Epithelial cell of esophagus (primary cell): ENCODE measurements around the gene CBFA2T2.
"Not testable (repeated sequence)": the region's sequence is repeated elsewhere in the genome, so short reads cannot be mapped to it uniquely, and the experiment has no call there.

Experiments used
- DNase-seq: peaks from one replicate; pipeline ENCODE4 v3.0.0; 2010; ENCODE audit warnings: low read depth
- H3K4me3 ChIP-seq: 2 replicates; pipeline ENCODE4 v1.5.1; 2011; ENCODE audit warnings: mild to moderate bottlenecking, low read length, control low read depth
- CTCF ChIP-seq: IDR thresholded peaks from 2 replicates; pipeline ENCODE4 v1.5.1; 2011; ENCODE audit warnings: low read depth, mild to moderate bottlenecking, low read length, control low read depth, inconsistent platforms; ENCODE audit not compliant: insufficient read depth; ENCODE audit errors: missing control alignments

Gene CBFA2T2

GRCh38 chr20:33569802-33570391 lies 80.0 kb downstream of the CBFA2T2 start:
- H3K4me3 ChIP-seq = no peak overlapping the region
- TF ChIP-seq CTCF = no peak
- peak; percentile 95 for DNase-seq

- TF ChIP-seq CTCF = no peak
- no peak for DNase-seq
- H3K4me3 ChIP-seq = no peak overlapping the region
These were observed 80.8 kb downstream of the CBFA2T2 start for GRCh38 chr20:33570743-33571142.

DNA sequence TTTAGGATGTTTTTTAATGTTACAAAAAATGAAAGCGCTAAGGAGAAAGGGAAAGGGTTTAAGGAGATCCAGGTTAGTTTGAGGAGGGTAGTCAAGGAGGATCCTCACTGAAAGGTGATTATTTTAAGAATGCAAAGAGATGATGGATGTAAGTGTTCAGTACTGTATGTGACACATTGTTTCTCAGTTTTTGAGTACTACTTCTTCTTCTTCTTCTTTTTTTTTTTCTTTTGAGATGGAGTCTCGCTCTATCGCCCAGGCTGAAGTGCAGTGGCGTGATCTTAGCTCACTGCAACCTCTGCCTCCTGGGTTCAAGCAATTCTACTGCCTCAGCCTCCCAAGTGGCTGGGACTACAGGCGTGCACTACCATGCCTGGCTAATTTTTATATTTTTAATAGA lies 83.4 kb downstream of the CBFA2T2 start:
- DNase-seq, H3K4me3 ChIP-seq: not testable (repeated sequence)

DNA sequence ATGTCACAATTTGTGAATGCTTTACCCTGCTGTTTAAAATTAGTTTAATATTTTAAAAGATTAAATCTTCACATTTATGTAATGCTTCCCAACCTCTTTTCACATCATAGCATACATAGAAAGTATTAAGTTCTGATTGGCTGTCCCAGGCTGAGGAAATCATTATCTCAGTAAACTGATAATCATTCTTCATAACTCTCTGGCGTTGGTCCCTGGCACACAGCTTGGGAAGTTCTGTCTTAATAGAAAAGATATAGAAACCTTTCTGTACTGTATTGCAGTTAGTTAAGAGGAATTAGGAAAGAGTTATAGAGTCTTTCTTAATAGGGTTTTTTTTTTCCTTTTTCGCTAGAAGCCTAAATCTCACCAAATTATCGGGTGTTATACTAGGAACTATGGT lies 85.4 kb downstream of the CBFA2T2 start:
- H3K4me3 ChIP-seq = no peak overlapping the region
- TF ChIP-seq CTCF = no peak
- no peak for DNase-seq

DNA sequence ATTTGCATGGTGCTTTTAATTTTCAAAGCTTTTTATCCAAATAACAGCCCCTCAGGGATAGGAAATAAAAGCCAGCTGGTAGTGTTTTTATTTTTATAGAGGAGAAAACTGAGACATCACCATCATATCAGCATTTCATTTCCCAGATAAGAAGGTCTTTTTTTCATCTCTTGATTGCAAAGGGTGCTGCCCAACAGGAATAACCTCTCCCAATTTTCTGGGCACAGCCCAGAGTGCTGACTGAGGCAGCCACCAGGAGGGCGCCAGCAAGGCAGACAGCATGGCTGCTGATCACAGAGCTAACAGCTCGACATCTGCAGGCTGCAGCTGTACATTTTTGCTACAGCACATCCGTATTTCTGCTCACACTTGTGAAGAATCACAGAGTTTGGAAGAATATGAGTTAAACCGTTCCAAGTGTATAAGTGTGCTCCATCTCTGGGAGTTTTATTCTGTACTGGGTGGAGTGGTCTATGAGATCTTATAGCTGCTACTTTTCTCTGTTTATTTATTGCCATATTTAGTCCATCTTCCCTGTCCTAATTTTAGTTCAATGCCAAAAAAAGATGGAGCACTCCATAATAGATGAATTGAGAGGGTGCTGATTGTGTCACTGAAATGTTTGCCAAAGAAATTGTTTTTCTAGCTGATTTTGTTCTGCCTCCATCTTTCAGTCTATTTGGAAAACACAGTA lies 86.7 kb downstream of the CBFA2T2 start:
- peak; percentile 39 for TF ChIP-seq CTCF
- DNase-seq = peak; percentile 18
- no peak overlapping the region for H3K4me3 ChIP-seq

DNA sequence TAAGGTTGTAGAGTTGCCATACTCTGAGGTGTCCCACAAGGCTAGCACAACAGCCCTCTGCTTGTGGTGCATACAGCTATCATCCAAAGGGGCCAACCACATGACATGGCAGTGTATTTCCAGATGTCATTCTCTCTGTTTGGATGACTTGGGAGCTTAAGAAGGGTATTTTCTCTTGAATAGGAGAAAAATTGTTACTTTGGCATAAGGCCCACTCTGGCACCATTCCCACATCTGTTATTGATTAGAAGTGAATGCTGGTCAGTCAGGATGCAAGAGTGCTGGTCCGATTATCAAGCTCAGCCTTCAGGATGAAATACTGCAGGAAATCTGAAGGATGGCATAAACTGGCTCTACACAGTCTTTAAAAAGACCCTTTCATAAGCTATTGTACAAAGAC lies 88.6 kb downstream of the CBFA2T2 start:
- DNase-seq = no peak
- no peak for TF ChIP-seq CTCF
- H3K4me3 ChIP-seq = no peak overlapping the region

DNA sequence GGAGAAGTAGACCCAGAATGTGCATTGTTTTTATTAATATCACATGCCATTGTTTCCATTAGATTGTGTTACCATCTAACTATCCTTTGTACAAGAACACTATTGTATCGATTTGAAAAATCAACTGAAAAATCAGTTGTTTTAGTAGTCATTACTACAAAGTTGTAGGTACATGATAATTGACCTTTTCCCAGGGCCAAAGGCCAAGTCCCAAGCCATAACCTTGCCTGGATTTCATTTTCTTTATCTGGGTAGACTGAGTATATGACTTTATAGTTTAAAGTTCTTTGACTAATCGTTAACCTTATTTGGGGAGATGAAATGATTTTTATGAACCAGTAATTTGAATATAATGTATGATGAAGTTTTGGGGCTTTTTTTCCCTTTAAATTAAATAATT lies 93.2 kb downstream of the CBFA2T2 start:
- no peak for TF ChIP-seq CTCF
- no peak overlapping the region for H3K4me3 ChIP-seq
- no peak for DNase-seq
